Measurements from ENCODE around the gene SH3BP4. TPM values are rescaled to one million over a fixed set of nuclear protein-coding genes. Genes with fewer than 3 reads are reported as not detected.

SH3BP4 gene
- total RNA-seq, 2 donors from 2014 or later, result 1.5 to 1.6 TPM

DNA sequence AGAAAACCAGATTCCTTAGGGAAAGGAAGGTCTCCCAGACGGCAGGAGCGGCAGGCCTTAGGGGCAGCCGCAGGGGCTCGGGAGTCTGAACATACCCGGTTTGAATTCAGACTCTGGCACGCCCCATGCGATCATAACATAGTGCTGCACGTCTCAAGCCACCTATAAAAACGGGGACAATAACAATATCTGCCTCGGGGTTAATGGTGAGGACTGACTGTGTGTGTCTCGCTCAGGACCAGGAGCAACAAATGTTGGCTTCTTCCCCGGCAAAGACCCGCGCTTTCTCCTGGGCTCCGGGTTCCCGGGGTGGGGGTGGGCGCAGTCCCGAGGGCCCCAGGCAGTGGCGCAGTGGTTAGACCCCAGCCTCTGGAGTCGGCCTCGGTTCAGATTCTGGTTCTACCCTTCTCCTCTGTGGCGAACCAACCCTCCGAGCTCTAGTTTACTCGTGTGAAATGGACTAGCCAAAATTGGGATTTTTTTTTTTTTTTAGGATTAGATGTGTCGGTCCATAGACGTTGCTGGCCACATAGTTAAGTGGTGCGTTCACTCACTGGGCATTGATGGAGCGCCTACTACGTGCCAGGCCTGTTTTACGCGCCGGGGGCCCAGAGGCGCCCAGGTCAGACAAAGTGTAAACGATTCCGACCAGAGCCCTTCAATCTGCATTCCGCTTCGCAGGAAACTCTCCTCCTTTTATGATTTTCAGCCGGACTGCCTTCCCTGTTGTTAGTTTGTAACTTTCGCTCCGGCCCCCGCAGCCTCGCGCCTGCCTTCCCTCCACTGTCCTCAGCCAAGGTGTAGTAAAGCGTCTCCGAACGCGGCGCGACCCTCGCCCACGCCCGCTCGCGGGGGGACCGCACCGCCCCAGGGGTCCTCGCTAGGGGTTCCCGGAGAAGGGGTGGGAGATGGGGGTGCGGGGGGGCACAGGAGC lies 820 bp upstream of the SH3BP4 start:
- peaks cover 80% of the 10 kb centered on the region for H3K27me3 Mint-ChIP-seq (ENCODE audit: low read depth)
- peaks cover 0 to 1% of the 10 kb centered on the region in 2 donors for H3K9me3 Mint-ChIP-seq
- ATAC-seq (replicated peaks in 1 of 2), result peak; percentile 33 to 40
- peak in 1 of 2 donors; percentile 24 for DNase-seq
- H3K4me1 Mint-ChIP-seq (ENCODE audit: low read depth), result no peaks in the 10 kb centered on the region
- no peaks in the 10 kb centered on the region for H3K36me3 Mint-ChIP-seq (ENCODE audit: insufficient read depth in 2 of 2)
- H3K27ac Mint-ChIP-seq, result no peak overlapping the region
- H3K4me3 Mint-ChIP-seq, result peak overlapping the region; percentile 60 to 81

- peak overlapping the region; percentile 74 to 80 for H3K4me3 Mint-ChIP-seq
- ATAC-seq (replicated peaks in 1 of 2) (peak; percentile 3 to 30), DNase-seq (peak; percentile 7 to 14)
- H3K9me3 Mint-ChIP-seq, result no peaks in the 10 kb centered on the region
- no peak overlapping the region for H3K27ac Mint-ChIP-seq
- no peaks in the 10 kb centered on the region for H3K4me1 Mint-ChIP-seq (ENCODE audit: low read depth)
- H3K36me3 Mint-ChIP-seq (ENCODE audit: insufficient read depth in 2 of 2), result no peaks in the 10 kb centered on the region
- peaks cover 80% of the 10 kb centered on the region for H3K27me3 Mint-ChIP-seq (ENCODE audit: low read depth)
Measured at GRCh38 chr2:234952270-234953115, 676 bp downstream of the SH3BP4 start.

DNA sequence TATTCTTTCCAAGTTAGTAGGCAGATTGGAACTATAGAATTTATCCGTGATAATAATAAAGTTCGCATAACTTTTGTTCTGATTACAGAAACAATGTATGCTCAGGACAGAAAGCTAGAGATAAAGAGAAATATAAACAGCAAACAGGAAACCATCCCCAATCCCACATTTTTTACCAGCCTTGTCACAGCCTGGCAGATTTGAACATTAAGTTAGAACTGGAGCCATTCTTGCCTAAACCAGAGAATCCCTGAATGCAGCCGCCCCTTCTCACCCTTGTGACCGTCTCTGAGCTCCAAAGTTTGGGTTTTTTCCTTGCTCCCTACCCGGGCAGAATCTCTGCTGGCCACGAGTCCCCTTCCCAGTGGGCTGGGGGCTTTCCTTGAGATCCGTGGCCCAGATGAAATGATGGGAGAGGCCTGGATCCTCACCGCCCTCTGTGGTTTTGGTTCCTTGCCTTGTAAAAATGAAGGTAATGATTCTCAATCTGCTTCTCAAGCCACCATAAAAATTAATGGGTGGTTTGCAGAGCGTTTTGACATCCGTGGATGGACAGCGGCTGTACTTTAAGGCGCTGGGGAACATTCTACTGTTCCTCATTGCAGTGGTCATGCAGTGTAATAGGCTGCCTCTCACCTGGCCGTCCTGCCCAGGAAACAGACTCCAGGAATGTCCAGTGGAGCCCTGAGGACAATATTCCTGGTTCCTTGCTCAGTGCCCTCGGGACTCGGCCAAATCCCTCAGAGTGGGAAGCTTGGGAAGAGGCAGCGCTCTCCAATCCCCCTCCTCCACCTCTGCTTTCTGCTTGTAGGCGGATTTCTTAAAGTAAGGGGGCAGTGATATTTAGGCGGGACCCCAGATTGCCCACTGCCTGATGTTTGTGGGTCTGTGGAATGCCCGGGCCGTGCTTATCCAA lies 1.6 kb downstream of the SH3BP4 start:
- no peaks in the 10 kb centered on the region for H3K36me3 Mint-ChIP-seq (ENCODE audit: insufficient read depth in 2 of 2)
- H3K4me3 Mint-ChIP-seq, result peak overlapping the region; percentile 31 to 74
- H3K9me3 Mint-ChIP-seq, result no peaks in the 10 kb centered on the region
- no peak overlapping the region for H3K27ac Mint-ChIP-seq
- H3K4me1 Mint-ChIP-seq (ENCODE audit: low read depth), result no peaks in the 10 kb centered on the region
- peaks cover 75% of the 10 kb centered on the region for H3K27me3 Mint-ChIP-seq (ENCODE audit: low read depth)
- no peak for DNase-seq
- no peak for ATAC-seq (replicated peaks in 1 of 2)

- Mint-ChIP-seq H3K27me3 (ENCODE audit: low read depth) (peaks cover 63% of the 10 kb centered on the region), H3K4me3 (no peak overlapping the region), H3K4me1 (ENCODE audit: low read depth) (no peaks in the 10 kb centered on the region), H3K36me3 (ENCODE audit: insufficient read depth in 2 of 2) (no peaks in the 10 kb centered on the region), H3K27ac (no peak overlapping the region), H3K9me3 (no peaks in the 10 kb centered on the region)
- ATAC-seq (replicated peaks in 1 of 2) (no peak), DNase-seq (no peak)
Measured at GRCh38 chr2:234954551-234954992, 2.8 kb downstream of the SH3BP4 start.

GRCh38 chr2:234955091-234955591 lies 3.3 kb downstream of the SH3BP4 start:
- H3K36me3 Mint-ChIP-seq (ENCODE audit: insufficient read depth in 2 of 2), result no peaks in the 10 kb centered on the region
- H3K27me3 Mint-ChIP-seq (ENCODE audit: low read depth), result peaks cover 58% of the 10 kb centered on the region
- no peak overlapping the region for H3K27ac Mint-ChIP-seq
- DNase-seq (no peak), ATAC-seq (replicated peaks in 1 of 2) (no peak)
- H3K9me3 Mint-ChIP-seq, result no peaks in the 10 kb centered on the region
- no peak overlapping the region for H3K4me3 Mint-ChIP-seq
- no peaks in the 10 kb centered on the region for H3K4me1 Mint-ChIP-seq (ENCODE audit: low read depth)

DNA sequence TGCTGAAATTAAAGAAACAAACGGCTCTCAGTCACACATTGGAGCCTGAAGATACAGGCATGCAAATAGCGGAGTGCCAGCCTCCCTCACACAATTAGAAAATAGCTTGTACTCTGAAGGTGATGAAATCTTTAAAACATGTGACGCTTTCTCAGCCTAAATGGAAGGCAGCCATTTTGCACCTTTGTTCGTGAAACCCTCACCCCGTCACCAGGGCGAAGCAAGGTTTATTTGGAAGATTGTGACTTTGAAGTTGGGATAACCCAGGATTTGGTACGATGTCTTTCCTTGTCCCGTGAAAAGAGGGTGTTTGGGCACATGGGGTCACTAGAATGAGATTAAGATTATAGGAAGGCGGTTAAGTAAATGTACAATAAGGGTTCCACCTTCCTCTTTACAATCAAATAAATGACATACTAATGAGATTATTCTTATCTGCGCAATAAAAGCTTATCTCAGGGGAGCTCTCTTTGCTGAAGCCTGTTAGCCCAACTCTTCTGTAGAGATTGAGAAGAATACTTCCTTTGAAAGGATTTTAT lies 4.2 kb downstream of the SH3BP4 start:
- Mint-ChIP-seq H3K4me3 (no peak overlapping the region), H3K9me3 (no peaks in the 10 kb centered on the region), H3K36me3 (ENCODE audit: insufficient read depth in 2 of 2) (no peaks in the 10 kb centered on the region), H3K4me1 (ENCODE audit: low read depth) (no peaks in the 10 kb centered on the region), H3K27ac (no peak overlapping the region), H3K27me3 (ENCODE audit: low read depth) (peaks cover 50% of the 10 kb centered on the region)
- no peak for ATAC-seq (replicated peaks in 1 of 2)
- DNase-seq, result no peak

- no peaks in the 10 kb centered on the region for H3K36me3 Mint-ChIP-seq (ENCODE audit: insufficient read depth in 2 of 2)
- no peak overlapping the region for H3K27ac Mint-ChIP-seq
- H3K9me3 Mint-ChIP-seq, result no peaks in the 10 kb centered on the region
- H3K4me1 Mint-ChIP-seq (ENCODE audit: low read depth), result no peaks in the 10 kb centered on the region
- H3K27me3 Mint-ChIP-seq (ENCODE audit: low read depth), result peaks cover 45% of the 10 kb centered on the region
- ATAC-seq (replicated peaks in 1 of 2) (no peak), DNase-seq (no peak)
- H3K4me3 Mint-ChIP-seq, result no peak overlapping the region
Measured at GRCh38 chr2:234957834-234958135, 6.0 kb downstream of the SH3BP4 start.

GRCh38 chr2:234958311-234958710 lies 6.5 kb downstream of the SH3BP4 start:
- Mint-ChIP-seq H3K9me3 (no peaks in the 10 kb centered on the region), H3K27ac (no peak overlapping the region), H3K4me3 (no peak overlapping the region), H3K27me3 (ENCODE audit: low read depth) (peaks cover 40% of the 10 kb centered on the region), H3K4me1 (ENCODE audit: low read depth) (no peaks in the 10 kb centered on the region), H3K36me3 (ENCODE audit: insufficient read depth in 2 of 2) (no peaks in the 10 kb centered on the region)
- no peak for DNase-seq
- no peak for ATAC-seq (replicated peaks in 1 of 2)

DNA sequence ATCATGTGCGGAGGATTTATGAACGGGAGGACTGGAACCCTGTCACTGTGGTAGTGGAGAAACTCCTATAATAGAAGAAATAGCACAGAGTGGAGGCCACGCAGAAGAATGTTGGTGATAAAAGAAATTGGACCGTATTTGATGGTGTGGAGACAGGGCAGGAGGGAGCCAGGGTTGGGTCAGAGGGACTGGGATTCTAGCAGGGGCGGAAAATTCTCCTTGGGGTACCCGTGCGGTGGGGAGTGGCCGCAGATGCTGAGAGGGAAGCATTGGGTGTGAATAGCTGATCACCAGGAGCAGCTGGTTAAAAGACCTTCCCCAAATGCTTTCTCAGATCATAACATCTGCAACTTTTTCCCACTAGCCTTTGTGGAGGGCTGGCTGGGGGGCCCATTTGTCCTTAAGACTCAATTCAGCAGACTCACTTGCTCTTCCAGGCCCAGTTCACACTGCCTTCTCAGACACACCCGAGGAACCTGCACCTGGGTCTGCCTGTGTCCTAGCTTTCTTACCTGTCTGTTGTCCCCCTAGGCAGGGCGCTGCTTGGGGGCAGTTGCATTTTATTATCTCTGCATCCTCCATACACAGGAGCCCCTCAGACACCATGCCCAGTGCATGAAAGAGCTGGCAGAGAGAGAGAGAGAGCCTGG lies 7.1 kb downstream of the SH3BP4 start:
- H3K4me3 Mint-ChIP-seq, result no peak overlapping the region
- H3K36me3 Mint-ChIP-seq (ENCODE audit: insufficient read depth in 2 of 2), result no peaks in the 10 kb centered on the region
- H3K27ac Mint-ChIP-seq, result no peak overlapping the region
- H3K9me3 Mint-ChIP-seq, result no peaks in the 10 kb centered on the region
- DNase-seq, result no peak
- peaks cover 34% of the 10 kb centered on the region for H3K27me3 Mint-ChIP-seq (ENCODE audit: low read depth)
- ATAC-seq (replicated peaks in 1 of 2), result no peak
- H3K4me1 Mint-ChIP-seq (ENCODE audit: low read depth), result no peaks in the 10 kb centered on the region

DNA sequence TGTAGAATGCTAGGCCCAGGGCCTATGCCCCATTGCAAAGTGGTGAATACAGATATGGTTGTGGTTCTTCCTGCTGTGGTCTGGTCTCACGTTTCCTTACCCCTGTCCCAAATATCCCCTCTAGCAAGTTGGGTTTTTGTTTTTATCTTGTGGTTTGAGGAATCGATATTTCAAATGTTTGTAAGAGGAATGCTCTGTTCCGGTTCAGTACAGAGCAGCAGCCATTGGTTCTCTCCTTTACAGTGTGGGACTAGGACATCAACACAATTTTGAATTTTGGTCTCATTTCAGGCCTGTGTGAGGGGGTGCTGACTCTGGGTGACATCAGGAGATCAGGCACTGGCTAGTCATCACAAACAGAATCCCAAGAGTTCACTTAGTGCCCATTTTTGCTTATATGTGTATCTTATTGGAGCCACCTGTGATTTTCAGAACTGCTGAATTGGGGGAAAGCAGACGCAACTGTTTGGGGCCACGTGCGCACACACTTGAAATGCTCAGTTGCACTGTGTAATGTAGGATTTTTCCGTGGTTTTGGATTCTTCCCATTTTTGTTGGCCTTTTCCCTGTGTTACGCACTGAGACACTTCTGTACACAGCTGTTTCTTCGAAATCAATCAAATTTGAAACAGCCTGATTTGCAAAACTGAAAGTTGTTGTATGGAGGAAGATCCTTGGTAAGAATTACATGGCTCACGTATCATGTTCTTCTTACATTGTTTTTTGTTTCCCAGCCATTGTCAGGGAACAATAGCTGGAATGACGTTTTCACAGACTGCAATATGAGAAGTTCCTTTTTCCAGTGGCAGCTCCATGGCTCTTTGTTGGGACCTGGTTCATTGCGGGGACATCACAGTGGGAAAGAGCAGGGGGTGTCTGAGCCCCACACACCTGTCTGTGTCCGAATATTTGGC lies 8.6 kb downstream of the SH3BP4 start:
- H3K4me3 Mint-ChIP-seq, result no peak overlapping the region

DNA sequence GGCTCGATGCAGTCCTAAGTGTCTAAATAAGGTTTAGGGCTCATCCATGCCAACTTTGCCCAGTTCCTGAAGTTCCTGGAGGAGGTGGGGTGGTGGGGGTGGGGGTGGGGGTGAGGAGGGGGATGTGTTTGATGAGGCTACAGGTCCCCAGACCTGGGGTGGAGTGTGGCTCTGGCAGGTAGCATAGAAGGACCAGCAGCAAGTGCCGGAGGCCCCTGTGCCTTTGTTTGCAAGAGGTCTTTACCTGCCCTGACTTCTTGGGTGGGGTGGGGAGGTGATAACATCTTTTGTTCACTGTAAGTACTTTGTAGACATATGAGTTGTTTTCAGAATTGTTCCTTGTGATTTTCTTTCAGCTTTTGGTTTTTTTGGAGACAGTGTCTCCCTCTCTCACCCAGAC lies 10.0 kb downstream of the SH3BP4 start:
- Mint-ChIP-seq H3K27me3 (ENCODE audit: low read depth) (peaks cover 9% of the 10 kb centered on the region), H3K4me1 (ENCODE audit: low read depth) (no peaks in the 10 kb centered on the region), H3K4me3 (no peak overlapping the region), H3K36me3 (ENCODE audit: insufficient read depth in 2 of 2) (no peaks in the 10 kb centered on the region), H3K27ac (no peak overlapping the region), H3K9me3 (no peaks in the 10 kb centered on the region)
- DNase-seq (no peak), ATAC-seq (replicated peaks in 1 of 2) (no peak)

More for the DNA sequence above, 8.6 kb downstream of the SH3BP4 start:
- Mint-ChIP-seq H3K36me3 (ENCODE audit: insufficient read depth in 2 of 2) (no peaks in the 10 kb centered on the region), H3K27me3 (ENCODE audit: low read depth) (peaks cover 19% of the 10 kb centered on the region), H3K4me1 (ENCODE audit: low read depth) (no peaks in the 10 kb centered on the region), H3K9me3 (no peaks in the 10 kb centered on the region), H3K27ac (no peak overlapping the region)
- DNase-seq (no peak), ATAC-seq (replicated peaks in 1 of 2) (no peak)
